Left lobe of liver (tissue), 2 donors: Measurements from ENCODE around the gene TSHZ3. TPM values are rescaled to one million over a fixed set of nuclear protein-coding genes. Genes with fewer than 3 reads are reported as not detected.
A peak's percentile ranks its signal among the peaks of the same experiment; 100 is the strongest.

ENCODE experiments used
- ATAC-seq: fragments of 200-7000 bp; cut with Tn5 transposase; one replicate; pipeline ENCODE4 v1.9.1; 2020; ENCODE audit warnings: mild to moderate bottlenecking, moderate library complexity
- DNase-seq: peaks from one replicate; pipeline ENCODE4 v3.0.0-alpha.2; 2020; ENCODE audit warnings: low spot score
- total RNA-seq: library from RNA; stranded (reverse); gene quantifications from one replicate; pipeline ENCODE4 v1.2.1, GENCODE V29; 2021
- donor health status: DM: no; HTN: no; CAD: no; lungs with moderate emphysema.
- donor health status: DM: no; HTN: yes; CAD: no.

TSHZ3 gene
- total RNA-seq, 1 donor from 2014 or later = 1.1 TPM

GRCh38 chr19:31314849-31315629, 34.2 kb downstream of the TSHZ3 start:
- DNase-seq = no peak
- no peak for ATAC-seq

- ATAC-seq = no peak
- no peak for DNase-seq
Measured at GRCh38 chr19:31314156-31314555, 35.1 kb downstream of the TSHZ3 start.

GRCh38 chr19:31313291-31314030, 35.8 kb downstream of the TSHZ3 start:
- DNase-seq (no peak), ATAC-seq (no peak)

- ATAC-seq = no peak
- no peak for DNase-seq
Measured at GRCh38 chr19:31312677-31313244, 36.5 kb downstream of the TSHZ3 start.

- DNase-seq (no peak), ATAC-seq (peak; percentile 33)
Measured at GRCh38 chr19:31312009-31312676, 37.1 kb downstream of the TSHZ3 start.

GRCh38 chr19:31310432-31311133, 38.7 kb downstream of the TSHZ3 start:
- no peak for ATAC-seq
- DNase-seq = no peak

GRCh38 chr19:31308781-31309180, 40.5 kb downstream of the TSHZ3 start:
- DNase-seq = no peak
- ATAC-seq = no peak

- ATAC-seq = no peak
- no peak for DNase-seq
Measured at GRCh38 chr19:31307071-31307669, 42.1 kb downstream of the TSHZ3 start.

- no peak for DNase-seq
- ATAC-seq = no peak
Measured at GRCh38 chr19:31306006-31306753, 43.1 kb downstream of the TSHZ3 start.

- ATAC-seq (no peak), DNase-seq (no peak)
Measured at GRCh38 chr19:31304831-31305312, 44.4 kb downstream of the TSHZ3 start.

GRCh38 chr19:31303262-31303815, 45.9 kb downstream of the TSHZ3 start:
- ATAC-seq (no peak), DNase-seq (no peak)

GRCh38 chr19:31301306-31301980, 47.8 kb downstream of the TSHZ3 start:
- no peak for DNase-seq
- no peak for ATAC-seq

GRCh38 chr19:31300422-31300821, 48.8 kb downstream of the TSHZ3 start:
- DNase-seq = no peak
- ATAC-seq = no peak

GRCh38 chr19:31299665-31300064, 49.6 kb downstream of the TSHZ3 start:
- DNase-seq (no peak), ATAC-seq (no peak)

GRCh38 chr19:31297991-31298390, 51.2 kb downstream of the TSHZ3 start:
- DNase-seq (no peak), ATAC-seq (no peak)

GRCh38 chr19:31296741-31297390, 52.4 kb downstream of the TSHZ3 start:
- no peak for DNase-seq
- ATAC-seq = no peak

GRCh38 chr19:31294189-31294588, 55.0 kb downstream of the TSHZ3 start:
- DNase-seq (no peak), ATAC-seq (no peak)

GRCh38 chr19:31292639-31293185, 56.5 kb downstream of the TSHZ3 start:
- DNase-seq (no peak), ATAC-seq (no peak)
